BLaER1 (cell line): Measurements from ENCODE around the gene AGBL2.

ENCODE experiments used
- H3K27ac ChIP-seq: shearing (Covaris generic); formaldehyde crosslinking; 2 replicates; pipeline ENCODE4 v1.8.1; 2022
- H3K27me3 ChIP-seq: shearing (Covaris generic); formaldehyde crosslinking; 2 replicates; pipeline ENCODE4 v1.8.1; 2022
- H3K36me3 ChIP-seq: shearing (Covaris generic); formaldehyde crosslinking; 2 replicates; pipeline ENCODE4 v1.8.1; 2022
- H3K4me1 ChIP-seq: shearing (Covaris generic); formaldehyde crosslinking; 2 replicates; pipeline ENCODE4 v1.8.1; 2022
- H3K4me2 ChIP-seq: shearing (Covaris generic); formaldehyde crosslinking; 2 replicates; pipeline ENCODE4 v1.8.1; 2022
- H3K4me3 ChIP-seq: shearing (Covaris generic); formaldehyde crosslinking; 2 replicates; pipeline ENCODE4 v1.8.1; 2022
- H3K9ac ChIP-seq: shearing (Covaris generic); formaldehyde crosslinking; 2 replicates; pipeline ENCODE4 v1.8.1; 2022
- H3K9me3 ChIP-seq: shearing (Covaris generic); formaldehyde crosslinking; 2 replicates; pipeline ENCODE4 v1.8.1; 2022
- H4K20me1 ChIP-seq: shearing (Covaris generic); formaldehyde crosslinking; 2 replicates; pipeline ENCODE4 v1.8.1; 2022
- Cebpa-rat ChIP-seq: shearing (Covaris generic); IDR thresholded peaks from 2 replicates; pipeline ENCODE4 v1.8.1; 2022

AGBL2 gene

GRCh38 chr11:47611348-47611794 lies 103.8 kb downstream of the AGBL2 start:
- Histone ChIP-seq H4K20me1 (no peaks in the 10 kb centered on the region), H3K9me3 (no peaks in the 10 kb centered on the region), H3K4me2 (peak overlapping the region; percentile 60), H3K27me3 (no peaks in the 10 kb centered on the region), H3K4me3 (no peak overlapping the region), H3K27ac (peak overlapping the region; percentile 67), H3K9ac (peak overlapping the region; percentile 7; the same call in 1 of the 2 replicates), H3K36me3 (peaks cover 24% of the 10 kb centered on the region), H3K4me1 (peaks cover 48% of the 10 kb centered on the region)
- TF ChIP-seq Cebpa-rat: no peak

DNA sequence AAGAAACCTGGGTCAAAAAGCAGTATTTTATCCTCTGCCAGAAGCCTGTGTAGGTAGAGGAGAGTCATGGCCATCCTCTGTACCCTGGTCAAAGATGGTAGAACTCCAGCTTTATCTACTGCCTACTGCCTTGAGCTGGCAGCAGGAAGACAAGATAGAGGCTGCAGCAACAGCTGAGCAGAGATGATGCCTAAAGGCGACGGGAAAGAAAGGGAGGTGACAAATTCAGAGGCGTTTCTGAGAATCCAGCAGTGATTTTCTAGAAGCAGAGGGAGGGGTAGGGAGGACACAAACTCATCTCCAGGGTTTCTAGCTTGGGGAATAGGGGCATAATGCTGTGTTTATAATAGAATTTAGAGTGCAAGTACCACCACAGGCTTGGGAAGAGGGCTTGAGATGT lies 105.5 kb downstream of the AGBL2 start:
- Histone ChIP-seq H3K27ac (no peak overlapping the region), H3K4me1 (peaks cover 52% of the 10 kb centered on the region), H3K9ac (no peak overlapping the region), H3K36me3 (peaks cover 13% of the 10 kb centered on the region; the same call in 1 of the 2 replicates), H4K20me1 (no peaks in the 10 kb centered on the region), H3K9me3 (no peaks in the 10 kb centered on the region), H3K27me3 (no peaks in the 10 kb centered on the region), H3K4me3 (no peak overlapping the region), H3K4me2 (no peak overlapping the region)
- no peak for TF ChIP-seq Cebpa-rat
